Measurements from ENCODE around the gene CRACR2B.

DNA sequence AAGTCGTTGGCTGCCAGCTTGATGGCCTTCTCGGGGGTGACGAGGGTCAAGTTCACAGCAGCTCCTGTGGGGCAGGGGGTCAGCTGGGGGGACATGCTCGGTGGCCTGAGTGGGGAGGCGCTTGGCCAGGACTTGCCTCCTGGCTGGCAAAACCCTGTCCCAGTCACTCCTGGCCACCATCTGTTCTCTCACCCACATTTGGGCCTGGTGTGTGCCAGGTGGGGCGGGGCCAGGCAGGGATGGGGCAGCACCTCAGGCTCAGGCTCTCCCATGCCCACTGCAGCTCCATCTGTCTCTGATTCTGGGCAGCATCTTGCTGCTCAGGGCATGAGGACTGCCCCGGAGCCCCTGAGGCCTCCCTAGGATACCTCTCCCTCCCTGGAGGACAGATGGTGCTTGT, 34.2 kb upstream of the CRACR2B start:
- TF ChIP-seq, protein P1, sequence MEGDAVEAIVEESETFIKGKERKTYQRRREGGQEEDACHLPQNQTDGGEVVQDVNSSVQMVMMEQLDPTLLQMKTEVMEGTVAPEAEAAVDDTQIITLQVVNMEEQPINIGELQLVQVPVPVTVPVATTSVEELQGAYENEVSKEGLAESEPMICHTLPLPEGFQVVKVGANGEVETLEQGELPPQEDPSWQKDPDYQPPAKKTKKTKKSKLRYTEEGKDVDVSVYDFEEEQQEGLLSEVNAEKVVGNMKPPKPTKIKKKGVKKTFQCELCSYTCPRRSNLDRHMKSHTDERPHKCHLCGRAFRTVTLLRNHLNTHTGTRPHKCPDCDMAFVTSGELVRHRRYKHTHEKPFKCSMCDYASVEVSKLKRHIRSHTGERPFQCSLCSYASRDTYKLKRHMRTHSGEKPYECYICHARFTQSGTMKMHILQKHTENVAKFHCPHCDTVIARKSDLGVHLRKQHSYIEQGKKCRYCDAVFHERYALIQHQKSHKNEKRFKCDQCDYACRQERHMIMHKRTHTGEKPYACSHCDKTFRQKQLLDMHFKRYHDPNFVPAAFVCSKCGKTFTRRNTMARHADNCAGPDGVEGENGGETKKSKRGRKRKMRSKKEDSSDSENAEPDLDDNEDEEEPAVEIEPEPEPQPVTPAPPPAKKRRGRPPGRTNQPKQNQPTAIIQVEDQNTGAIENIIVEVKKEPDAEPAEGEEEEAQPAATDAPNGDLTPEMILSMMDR (IDR thresholded peaks at IDR 0.05 in 4 of 5, conservative IDR thresholded peaks at IDR 0.05 in 1 of 5) = no peak
- TF ChIP-seq POLR2A (IDR thresholded peaks at IDR 0.05) = no peak
